Fibroblast of lung (primary cell): ENCODE measurements around the gene ITK.

ENCODE experiments used
- CTCF ChIP-seq, 2 donors: IDR thresholded peaks in 1 of 2; conservative IDR thresholded peaks in 1 of 2; 1 replicate in 1 of 2; 2 replicates in 1 of 2; pipeline ENCODE4 v1.5.1; 2011 to 2012; ENCODE audit warnings: low read length in 2 of 2, control low read depth in 1 of 2, inconsistent platforms in 1 of 2, low read depth in 1 of 2, mild to moderate bottlenecking in 1 of 2
- EZH2 ChIP-seq: IDR thresholded peaks from 2 replicates; pipeline ENCODE4 v1.5.1; 2012; ENCODE audit warnings: low read length, control low read depth, mild to moderate bottlenecking; ENCODE audit errors: missing control alignments

- TF ChIP-seq CTCF (conservative IDR thresholded peaks at IDR 0.05 in 1 of 2, IDR thresholded peaks at IDR 0.05 in 1 of 2; ENCODE audit: low read depth in 1 of 2, low read length in 2 of 2) (no peak), EZH2 (no peak)
These were observed 45.1 kb downstream of the ITK start for GRCh38 chr5:157225469-157226422.
